K562 (cell line): Measurements from ENCODE around the gene CTDSP2. TPM values are rescaled to one million over a fixed set of nuclear protein-coding genes. Genes with fewer than 3 reads are reported as not detected.

Experiments used
- ATAC-seq: fragments of 200-7000 bp; cut with Tn5 transposase; 3 replicates; pipeline ENCODE4 v1.9.1; 2020; ENCODE audit warnings: moderate library complexity
- BruUV-seq: library from RNA; stranded (reverse); fragments of 400-500 nt; replicated peaks from 2 replicates; lab custom pipeline; 2021; lab: Mats Ljungman, UMichigan
- CTCF ChIA-PET: fragments of 300-600 bp; formaldehyde crosslinking; extraction: SDS; loops from one replicate; lab custom pipeline; 2021; ENCODE audit warnings: low intra/inter-chr PET ratio; lab: Yijun Ruan, JAX
- POLR2A ChIA-PET: fragments of 300-600, 350-650 bp; sonication (Branson Sonifier 250); formaldehyde crosslinking; extraction: SDS; loops from one replicate; lab custom pipeline; 2021; ENCODE audit warnings: antibody characterized with exemption, inconsistent platforms; lab: Yijun Ruan, JAX
- DNase-seq, 4 experiments: peaks; one replicate each; pipeline versions ENCODE4 v3.0.0 to v3.0.0-alpha.2; 2011 to 2018; ENCODE audit warnings: low spot score in 3 of 4, mixed read lengths in 3 of 4; ENCODE audit errors: extremely low read depth in 1 of 4
- FAIRE-seq: peaks from 2 replicates; lab custom pipeline; 2011; peaks lifted over from hg19 to GRCh38; lab: Jason Lieb, UNC
- H2AFZ ChIP-seq: 2 replicates; pipeline ENCODE4 v1.6.0; 2011; ENCODE audit warnings: low read depth, low read length, control low read depth, inconsistent platforms
- H3K27ac ChIP-seq: fragments of 200-600 bp; 3 replicates; pipeline ENCODE4 v1.8.0; 2011; ENCODE audit warnings: low read depth, mild to moderate bottlenecking, control low read depth, inconsistent platforms, low read length, moderate library complexity, mixed read lengths; ENCODE audit errors: extremely low read depth
- H3K27me3 ChIP-seq, 2 experiments: fragments of 300-600 bp in 1 of 2; 2 replicates in 1 of 2; 3 replicates in 1 of 2; pipeline versions ENCODE4 v1.6.0 to v1.8.0; 2011; ENCODE audit warnings: inconsistent platforms in 2 of 2, low read length in 2 of 2, mild to moderate bottlenecking in 1 of 2, mixed read lengths in 1 of 2, moderate library complexity in 1 of 2; ENCODE audit not compliant: control insufficient read depth in 2 of 2, insufficient read depth in 2 of 2
- H3K36me3 ChIP-seq: fragments of 300-600 bp; 3 replicates; pipeline ENCODE4 v1.8.0; 2011; ENCODE audit warnings: mild to moderate bottlenecking, low read length, inconsistent platforms; ENCODE audit not compliant: control insufficient read depth, insufficient read depth
- H3K4me1 ChIP-seq, 2 experiments: fragments of 200-600 bp in 1 of 2; replicated peaks in 1 of 2; 2 replicates in 1 of 2; 3 replicates in 1 of 2; pipeline versions ENCODE4 v1.5.1 to v1.8.0; 2011; ENCODE audit warnings: inconsistent platforms in 2 of 2, low read length in 2 of 2, mild to moderate bottlenecking in 1 of 2, mixed read lengths in 1 of 2, moderate library complexity in 1 of 2; ENCODE audit not compliant: control insufficient read depth in 2 of 2, insufficient read depth in 2 of 2
- H3K4me2 ChIP-seq: 2 replicates; pipeline ENCODE4 v1.6.1; 2011; ENCODE audit warnings: low read length, control low read depth, inconsistent platforms, mixed read lengths; ENCODE audit not compliant: insufficient read depth
- H3K4me3 ChIP-seq: fragments of 200-600 bp; sonication (generic), shearing (Covaris generic); 2 replicates; pipeline ENCODE4 v1.5.1; 2016; ENCODE audit warnings: control low read depth, inconsistent platforms
- H3K79me2 ChIP-seq: fragments of 200-600 bp; 3 replicates; pipeline ENCODE4 v1.8.0; 2011; ENCODE audit warnings: low read length, inconsistent platforms; ENCODE audit not compliant: control insufficient read depth, insufficient read depth
- H3K9ac ChIP-seq, 2 experiments: 2 replicates each; pipeline versions ENCODE4 v1.6.0 to v1.6.1; 2011; ENCODE audit warnings: low read depth in 2 of 2, low read length in 2 of 2, control low read depth in 1 of 2, inconsistent platforms in 1 of 2, mild to moderate bottlenecking in 1 of 2, mixed read lengths in 1 of 2; ENCODE audit not compliant: insufficient read depth in 1 of 2
- H3K9me1 ChIP-seq: one replicate; pipeline ENCODE4 v1.6.0; 2011; ENCODE audit warnings: inconsistent platforms, mild to moderate bottlenecking, low read length, moderate library complexity; ENCODE audit not compliant: control insufficient read depth, insufficient read depth
- H3K9me3 ChIP-seq: replicated peaks from 2 replicates; pipeline ENCODE4 v1.5.1; 2011; ENCODE audit warnings: low read depth, low read length, inconsistent platforms; ENCODE audit not compliant: control insufficient read depth, insufficient read depth
- H4K20me1 ChIP-seq: replicated peaks from 2 replicates; pipeline ENCODE4 v1.6.1; 2011; ENCODE audit warnings: low read length, inconsistent platforms, mixed read lengths; ENCODE audit not compliant: control insufficient read depth, insufficient read depth
- CBX1 ChIP-seq: sonication (generic); IDR thresholded peaks from 2 replicates; pipeline ENCODE4 v1.6.1; 2016; ENCODE audit warnings: antibody characterized with exemption, low read depth, mild to moderate bottlenecking
- HMGN3 ChIP-seq: IDR thresholded peaks from 2 replicates; pipeline ENCODE4 v1.6.1; 2011; ENCODE audit warnings: borderline replicate concordance, low read depth, mild to moderate bottlenecking, mixed read lengths, low read length; ENCODE audit not compliant: insufficient read length; ENCODE audit errors: extremely low read depth
- NCOR1 ChIP-seq: fragments of 450-650 bp; IDR thresholded peaks from 2 replicates; pipeline ENCODE4 v1.6.1; 2016; ENCODE audit warnings: mild to moderate bottlenecking, moderate library complexity
- PCBP1 ChIP-seq: fragments of 200-400 bp; formaldehyde crosslinking; IDR thresholded peaks from 2 replicates; pipeline ENCODE4 v1.6.1; 2018; ENCODE audit warnings: mild to moderate bottlenecking, low read depth, low read length; ENCODE audit not compliant: poor library complexity, severe bottlenecking
- POLR2AphosphoS5 ChIP-seq: IDR thresholded peaks from 2 replicates; pipeline ENCODE4 v1.6.1; 2011; ENCODE audit warnings: mild to moderate bottlenecking, low read depth, low read length, moderate library complexity; ENCODE audit not compliant: control insufficient read depth, insufficient read depth
- ZBTB7A ChIP-seq: IDR thresholded peaks from 2 replicates; pipeline ENCODE4 v1.6.1; 2011; ENCODE audit warnings: low read depth, mild to moderate bottlenecking, low read length, moderate library complexity, borderline replicate concordance; ENCODE audit not compliant: control insufficient read depth
- ZNF165 ChIP-seq: fragments of 250-450 bp; sonication (Bioruptor Pico); IDR thresholded peaks from 2 replicates; pipeline ENCODE4 v1.4.0; 2020; ENCODE audit warnings: borderline replicate concordance
- ZNF583 ChIP-seq: fragments of 250-450 bp; sonication (Bioruptor Pico); IDR thresholded peaks from 2 replicates; pipeline ENCODE4 v1.4.0; 2020
- WGBS: fragments of 100-300 bp; shearing (Covaris generic); methylation state at CpG from one replicate; pipeline ENCODE4 v1.1.6; 2016; ENCODE audit warnings: low coverage, mixed read lengths; ENCODE audit not compliant: insufficient coverage; ENCODE audit errors: missing lambda C conversion rate; 5-methylcytosine and 5-hydroxymethylcytosine counted together
- in situ Hi-C: fragments of 300-500 bp; cut with MboI; formaldehyde crosslinking; loops from 4 replicates; pipeline ENCODE4 v1.15.0; 2018; ENCODE audit warnings: inconsistent platforms, mixed read lengths
- intact Hi-C: fragments of 100-400 bp; cut with micrococcal nuclease; formaldehyde crosslinking; loops from 2 replicates; pipeline ENCODE4 v1.14.2; 2022
- polyA plus RNA-seq, 8 experiments: library from polyadenylated mRNA; depleted of rRNA in 4 of 8; stranded (reverse) in 5 of 8; unstranded in 3 of 8; fragments of >200 nt; fragmentation: Nextera tagmentation in 2 of 8; fragmentation: Illumina TruSeq in 1 of 8; extraction: Ambion mirVana in 2 of 8; extraction: Trizol in 1 of 8; gene quantifications; 2 replicates each; pipeline versions ENCODE4 v1.2.1 to v1.2.3, GENCODE V29; 2011 to 2014; ENCODE audit warnings: inconsistent platforms in 1 of 8, missing spikeins in 1 of 8
- total RNA-seq, 7 experiments: library from RNA; depleted of rRNA in 6 of 7; stranded (reverse); fragments of >200 nt in 6 of 7; fragmentation: Illumina TruSeq in 2 of 7; extraction: Trizol in 2 of 7; gene quantifications; 2 replicates each; pipeline versions ENCODE4 v1.2.1 to v1.2.3, GENCODE V29; 2011 to 2021; ENCODE audit warnings: low replicate concordance in 1 of 7
- TF ChIP-seq, protein P1 (sequence below): fragments of 450-650 bp; IDR thresholded peaks from 2 replicates; pipeline ENCODE4 v1.6.1; 2016; ENCODE audit warnings: borderline replicate concordance
- TF ChIP-seq, protein P2 (sequence below): fragments of 250-450 bp; sonication (Bioruptor Pico); IDR thresholded peaks from 2 replicates; pipeline ENCODE4 v1.5.0; 2021

The CTDSP2 gene
- total and polyA plus RNA-seq, 9 of the 15 experiments (the other 6 are each of a cell fraction or from before 2014, with no cell fraction given), result 20.4 to 108 (median 47.7) TPM

DNA sequence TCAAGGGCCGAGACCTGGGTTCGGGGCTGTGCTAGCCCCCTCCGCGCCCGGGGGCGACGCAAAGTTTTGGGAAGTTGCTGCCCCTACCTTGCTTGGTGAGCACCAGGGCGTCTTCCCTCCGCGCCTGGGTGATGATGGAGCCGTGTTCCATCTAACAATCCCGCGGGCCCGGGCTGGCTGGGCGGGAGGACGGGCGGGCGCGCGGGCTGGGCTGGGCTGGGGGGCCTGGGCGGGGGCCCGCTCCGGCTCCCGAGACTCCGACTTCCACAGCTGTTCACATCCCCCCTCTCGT, 298 bp downstream of the CTDSP2 start (continued):
- TF ChIP-seq, protein P1, sequence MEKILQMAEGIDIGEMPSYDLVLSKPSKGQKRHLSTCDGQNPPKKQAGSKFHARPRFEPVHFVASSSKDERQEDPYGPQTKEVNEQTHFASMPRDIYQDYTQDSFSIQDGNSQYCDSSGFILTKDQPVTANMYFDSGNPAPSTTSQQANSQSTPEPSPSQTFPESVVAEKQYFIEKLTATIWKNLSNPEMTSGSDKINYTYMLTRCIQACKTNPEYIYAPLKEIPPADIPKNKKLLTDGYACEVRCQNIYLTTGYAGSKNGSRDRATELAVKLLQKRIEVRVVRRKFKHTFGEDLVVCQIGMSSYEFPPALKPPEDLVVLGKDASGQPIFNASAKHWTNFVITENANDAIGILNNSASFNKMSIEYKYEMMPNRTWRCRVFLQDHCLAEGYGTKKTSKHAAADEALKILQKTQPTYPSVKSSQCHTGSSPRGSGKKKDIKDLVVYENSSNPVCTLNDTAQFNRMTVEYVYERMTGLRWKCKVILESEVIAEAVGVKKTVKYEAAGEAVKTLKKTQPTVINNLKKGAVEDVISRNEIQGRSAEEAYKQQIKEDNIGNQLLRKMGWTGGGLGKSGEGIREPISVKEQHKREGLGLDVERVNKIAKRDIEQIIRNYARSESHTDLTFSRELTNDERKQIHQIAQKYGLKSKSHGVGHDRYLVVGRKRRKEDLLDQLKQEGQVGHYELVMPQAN, result peak; percentile 9; the same call in 1 of the 2 replicates
- 0 out of 2 replicates have a peak, but pooled peaks have one; percentile 56 for TF ChIP-seq ZBTB7A
- peak; percentile 1 for TF ChIP-seq HMGN3
- no peak for TF ChIP-seq ZNF165 (CRISPR knock-in tag)

GRCh38 chr12:57845478-57846284, 848 bp downstream of the CTDSP2 start:
- Histone ChIP-seq H3K9me1 (peaks cover 6% of the 10 kb centered on the region), H3K9me3 (no peaks in the 10 kb centered on the region), H3K9ac (peak overlapping the region; percentile 83 to 94), H3K27ac (peak overlapping the region; percentile 97), H3K4me1 (peaks cover 47% of the 10 kb centered on the region in 2 experiments), H4K20me1 (peaks cover 42% of the 10 kb centered on the region), H3K27me3 (no peaks in the 10 kb centered on the region), H2AFZ (peak overlapping the region; percentile 99), H3K4me3 (peak overlapping the region; percentile 98), H3K36me3 (0 out of 3 replicates have a peak, but pooled peaks cover 6% of the 10 kb centered on the region), H3K4me2 (peak overlapping the region; percentile 90), H3K79me2 (peaks cover 58% of the 10 kb centered on the region)
- in situ Hi-C loops (no loop called here), intact Hi-C loops (loop anchor here (2.0 kb wide), 1 partner anchor 19 kb away; no protein-coding TSS in a partner anchor)
- FAIRE-seq, result no peak
- peak; percentile 70 for ATAC-seq
- WGBS, result under 1% methylated on average over 49 of the region's 81 CpGs
- ChIA-PET CTCF (interaction anchor here (0.9 kb wide), 1 partner anchor 60 kb away, joined by 5 read pairs; no protein-coding TSS in a partner anchor), POLR2A (interaction anchor here (0.6 to 1.8 kb wide), 9 partner anchors 9 to 256 kb away, joined by 3 to 7 read pairs (median 4); no protein-coding TSS in a partner anchor)
- DNase-seq, result peak; percentile 76 to 80 (median 79)
- no TSS peak for BruUV-seq
- TF ChIP-seq PCBP1 (peak; percentile 83), CBX1 (0 out of 2 replicates have a peak, but pooled peaks have one; percentile 11), NCOR1 (peak; percentile 25; the same call in 1 of the 2 replicates), POLR2AphosphoS5 (peak; percentile 57), ZNF583 (no peak)
- TF ChIP-seq, protein P2, sequence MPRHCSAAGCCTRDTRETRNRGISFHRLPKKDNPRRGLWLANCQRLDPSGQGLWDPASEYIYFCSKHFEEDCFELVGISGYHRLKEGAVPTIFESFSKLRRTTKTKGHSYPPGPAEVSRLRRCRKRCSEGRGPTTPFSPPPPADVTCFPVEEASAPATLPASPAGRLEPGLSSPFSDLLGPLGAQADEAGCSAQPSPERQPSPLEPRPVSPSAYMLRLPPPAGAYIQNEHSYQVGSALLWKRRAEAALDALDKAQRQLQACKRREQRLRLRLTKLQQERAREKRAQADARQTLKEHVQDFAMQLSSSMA, result no peak
